ENCODE results near the gene AIFM3. TPM values are rescaled to one million over a fixed set of nuclear protein-coding genes. Genes with fewer than 3 reads are reported as not detected.

The AIFM3 gene
- total RNA-seq, 1 experiment from 2014 or later = 7.4 TPM

GRCh38 chr22:20951932-20952380 is 15.1 kb upstream of the AIFM3 start:
- H3K79me2 ChIP-seq (ENCODE audit: low read depth) = peaks cover 74% of the 10 kb centered on the region
- no TSS peak for BruUV-seq (replicated peaks)
- DNase-seq = no peak
- H4K20me1 ChIP-seq (ENCODE audit: insufficient read depth) = peaks cover 19% of the 10 kb centered on the region
- H2AFZ ChIP-seq = no peak overlapping the region
- no peaks in the 10 kb centered on the region for H3K9me3 ChIP-seq (ENCODE audit: insufficient read depth, low read depth)
- no peaks in the 10 kb centered on the region; the same call in 1 of the 2 replicates for H3K36me3 ChIP-seq (ENCODE audit: low read depth)
- H3K4me2 ChIP-seq = no peak overlapping the region
- H3K9me2 ChIP-seq (ENCODE audit: insufficient read depth) = no peaks in the 10 kb centered on the region
- H3K27ac ChIP-seq = no peak overlapping the region
- ChIA-PET POLR2A (ENCODE audit: unreplicated experiment) (interaction anchor here (0.6 to 0.7 kb wide), 2 partner anchors 30 to 1947 kb away, joined by 4 to 10 read pairs; no protein-coding TSS in a partner anchor), CTCF (interaction anchor here (0.6 kb wide), 1 partner anchor 697 kb away, joined by 3 read pairs; no protein-coding TSS in a partner anchor)
- no peak overlapping the region for H3K4me3 ChIP-seq
- H3F3A ChIP-seq (ENCODE audit: insufficient read depth, low read depth) = peaks cover 48% of the 10 kb centered on the region
- H3K4me1 ChIP-seq (replicated peaks; ENCODE audit: insufficient read depth) = peaks cover 9% of the 10 kb centered on the region; the same call in 1 of the 2 replicates
- TF ChIP-seq CTCF (conservative IDR thresholded peaks at IDR 0.05) = no peak
- no peak for TF ChIP-seq EZH2 (IDR thresholded peaks at IDR 0.05; ENCODE audit: low read depth)
- intact Hi-C loops (cut with micrococcal nuclease; ENCODE audit: unreplicated experiment) = no loop called here
- H3K27me3 ChIP-seq (ENCODE audit: insufficient read depth, low read depth) = no peaks in the 10 kb centered on the region

- TF ChIP-seq EZH2 (IDR thresholded peaks at IDR 0.05; ENCODE audit: low read depth) (no peak), CTCF (conservative IDR thresholded peaks at IDR 0.05) (no peak)
- Histone ChIP-seq H3K27me3 (ENCODE audit: insufficient read depth, low read depth) (no peaks in the 10 kb centered on the region), H3K4me3 (no peak overlapping the region), H3K4me1 (replicated peaks; ENCODE audit: insufficient read depth) (peaks cover 9% of the 10 kb centered on the region; the same call in 1 of the 2 replicates), H3K4me2 (no peak overlapping the region), H3K9me2 (ENCODE audit: insufficient read depth) (no peaks in the 10 kb centered on the region), H4K20me1 (ENCODE audit: insufficient read depth) (peaks cover 14% of the 10 kb centered on the region), H3F3A (ENCODE audit: insufficient read depth, low read depth) (peaks cover 48% of the 10 kb centered on the region), H3K36me3 (ENCODE audit: low read depth) (no peaks in the 10 kb centered on the region; the same call in 1 of the 2 replicates), H3K27ac (no peak overlapping the region), H3K79me2 (ENCODE audit: low read depth) (peaks cover 66% of the 10 kb centered on the region), H3K9me3 (ENCODE audit: insufficient read depth, low read depth) (no peaks in the 10 kb centered on the region), H2AFZ (no peak overlapping the region)
- intact Hi-C loops (cut with micrococcal nuclease; ENCODE audit: unreplicated experiment) = no loop called here
- no peak for DNase-seq
- ChIA-PET POLR2A (ENCODE audit: unreplicated experiment) (no interaction called here), CTCF (interaction anchor here (0.6 kb wide), 1 partner anchor 696 kb away, joined by 3 read pairs; no protein-coding TSS in a partner anchor)
- BruUV-seq (replicated peaks) = TSS peak; percentile 6
Measured at GRCh38 chr22:20952544-20953341, 14.3 kb upstream of the AIFM3 start.

- BruUV-seq (replicated peaks) = no TSS peak
- Histone ChIP-seq H3K27me3 (ENCODE audit: insufficient read depth, low read depth) (no peaks in the 10 kb centered on the region), H3K4me1 (replicated peaks; ENCODE audit: insufficient read depth) (peaks cover 9% of the 10 kb centered on the region; the same call in 1 of the 2 replicates), H3K4me2 (no peak overlapping the region), H3K4me3 (no peak overlapping the region), H4K20me1 (ENCODE audit: insufficient read depth) (peaks cover 11% of the 10 kb centered on the region), H3K27ac (peak overlapping the region; percentile 50), H3K79me2 (ENCODE audit: low read depth) (peaks cover 60% of the 10 kb centered on the region), H3K9me3 (ENCODE audit: insufficient read depth, low read depth) (no peaks in the 10 kb centered on the region), H3F3A (ENCODE audit: insufficient read depth, low read depth) (peaks cover 49% of the 10 kb centered on the region), H3K9me2 (ENCODE audit: insufficient read depth) (no peaks in the 10 kb centered on the region), H2AFZ (no peak overlapping the region), H3K36me3 (ENCODE audit: low read depth) (no peaks in the 10 kb centered on the region; the same call in 1 of the 2 replicates)
- no peak for DNase-seq
- ChIA-PET POLR2A (ENCODE audit: unreplicated experiment) (interaction anchor here (0.7 kb wide), 1 partner anchor 72 kb away, joined by 9 read pairs; no protein-coding TSS in a partner anchor), CTCF (no interaction called here)
- no peak for TF ChIP-seq CTCF (conservative IDR thresholded peaks at IDR 0.05)
- no peak for TF ChIP-seq EZH2 (IDR thresholded peaks at IDR 0.05; ENCODE audit: low read depth)
- intact Hi-C loops (cut with micrococcal nuclease; ENCODE audit: unreplicated experiment) = no loop called here
Measured at GRCh38 chr22:20953342-20953608, 13.8 kb upstream of the AIFM3 start.

All from PC-9 (cell line).